Measurements from ENCODE around the gene WDR82.

WDR82 gene

DNA sequence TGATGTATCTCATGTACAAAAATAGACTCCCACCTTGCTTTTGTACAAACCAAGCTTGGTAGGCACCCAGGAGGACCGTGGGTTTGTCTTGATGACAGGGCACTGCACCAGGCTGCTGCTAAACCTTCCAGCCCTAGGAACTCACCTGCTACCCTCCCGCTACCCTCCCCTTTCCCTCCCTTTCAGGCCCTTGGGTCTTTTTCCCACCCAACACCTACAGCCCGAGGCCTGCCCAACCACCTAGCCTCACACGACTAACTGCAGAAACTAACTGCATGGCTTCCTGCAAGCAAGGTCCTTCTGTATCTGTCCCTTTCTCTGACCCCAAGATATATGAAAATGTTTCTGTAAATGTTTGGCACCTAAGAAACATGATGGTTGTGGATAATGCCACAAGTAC, 21.8 kb downstream of the WDR82 start:
- no peak for DNase-seq (ENCODE audit: low spot score)

DNA sequence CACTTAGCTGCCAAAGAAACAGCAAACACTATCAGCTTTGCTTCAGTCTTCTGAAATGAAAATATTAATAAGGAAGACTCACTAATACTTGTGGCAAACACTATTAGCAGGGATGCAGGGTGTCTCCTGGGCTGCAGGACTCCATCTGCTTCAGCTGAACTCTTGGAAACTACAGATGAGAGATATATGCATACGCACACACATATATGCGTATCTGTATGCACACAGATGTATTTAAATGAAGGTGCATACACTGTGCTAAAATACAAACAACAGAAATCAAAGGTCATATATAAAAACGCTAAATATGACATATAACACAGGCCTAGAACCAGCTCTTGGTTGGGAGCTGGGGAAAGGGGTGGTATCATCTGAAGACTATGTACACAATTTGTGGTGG, 22.3 kb downstream of the WDR82 start:
- no peak for DNase-seq (ENCODE audit: low spot score)

- DNase-seq (ENCODE audit: low spot score), result no peak
These were observed 23.8 kb downstream of the WDR82 start for GRCh38 chr3:52254608-52255007.

GRCh38 chr3:52253314-52254304, 24.8 kb downstream of the WDR82 start:
- peak; percentile 69 for DNase-seq (ENCODE audit: low spot score)

GRCh38 chr3:52250122-52250521, 28.3 kb downstream of the WDR82 start:
- DNase-seq (ENCODE audit: low spot score), result no peak

GRCh38 chr3:52249683-52250082, 28.8 kb downstream of the WDR82 start:
- DNase-seq (ENCODE audit: low spot score), result no peak

DNA sequence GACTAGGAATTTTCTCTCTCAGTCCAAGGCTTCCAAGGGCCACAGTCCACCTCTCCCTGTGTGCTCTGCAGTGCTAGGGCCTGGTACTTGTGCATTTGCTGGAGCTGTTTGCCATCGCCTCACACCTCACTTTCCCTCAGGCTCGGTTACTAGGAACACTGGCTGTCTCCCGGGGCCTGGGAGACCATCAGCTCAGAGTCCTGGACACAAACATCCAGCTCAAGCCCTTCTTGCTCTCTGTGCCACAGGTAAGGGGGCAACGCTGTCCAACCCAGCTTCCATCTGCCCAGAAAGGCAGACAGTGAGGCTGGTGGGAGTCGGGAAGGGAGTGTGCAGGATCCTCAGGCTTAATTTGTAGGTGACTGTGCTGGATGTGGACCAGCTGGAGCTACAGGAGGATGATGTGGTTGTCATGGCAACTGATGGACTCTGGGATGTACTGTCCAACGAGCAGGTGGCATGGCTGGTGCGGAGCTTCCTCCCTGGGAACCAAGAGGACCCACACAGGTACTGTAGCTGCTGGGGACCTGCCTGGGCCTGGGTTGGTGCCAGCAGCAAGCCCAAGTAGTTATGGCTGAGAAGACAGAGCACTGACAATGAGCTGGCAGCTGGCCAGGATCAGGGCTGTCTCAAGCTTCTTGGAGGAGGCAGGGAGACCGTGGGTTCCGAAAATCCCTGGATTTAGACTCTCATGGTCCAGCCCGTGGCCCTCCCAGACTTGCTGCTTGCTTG, 29.5 kb downstream of the WDR82 start:
- no peak for DNase-seq (ENCODE audit: low spot score)

DNA sequence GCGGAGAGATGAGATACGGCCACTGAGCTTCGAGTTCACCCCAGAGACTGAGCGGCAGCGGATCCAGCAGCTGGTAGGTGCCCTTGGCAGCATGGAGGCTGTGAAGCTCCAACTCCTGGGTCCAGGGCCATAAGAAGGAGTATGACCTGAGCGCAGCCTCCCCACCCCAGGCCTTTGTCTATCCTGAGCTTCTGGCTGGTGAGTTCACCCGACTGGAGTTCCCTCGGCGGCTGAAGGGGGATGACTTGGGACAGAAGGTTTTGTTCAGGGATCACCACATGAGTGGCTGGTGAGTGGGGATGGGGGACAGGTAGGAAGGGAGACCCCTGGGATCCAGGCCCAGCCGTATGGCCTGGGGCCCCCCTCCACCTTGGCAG, 30.3 kb downstream of the WDR82 start:
- no peak for DNase-seq (ENCODE audit: low spot score)

DNA sequence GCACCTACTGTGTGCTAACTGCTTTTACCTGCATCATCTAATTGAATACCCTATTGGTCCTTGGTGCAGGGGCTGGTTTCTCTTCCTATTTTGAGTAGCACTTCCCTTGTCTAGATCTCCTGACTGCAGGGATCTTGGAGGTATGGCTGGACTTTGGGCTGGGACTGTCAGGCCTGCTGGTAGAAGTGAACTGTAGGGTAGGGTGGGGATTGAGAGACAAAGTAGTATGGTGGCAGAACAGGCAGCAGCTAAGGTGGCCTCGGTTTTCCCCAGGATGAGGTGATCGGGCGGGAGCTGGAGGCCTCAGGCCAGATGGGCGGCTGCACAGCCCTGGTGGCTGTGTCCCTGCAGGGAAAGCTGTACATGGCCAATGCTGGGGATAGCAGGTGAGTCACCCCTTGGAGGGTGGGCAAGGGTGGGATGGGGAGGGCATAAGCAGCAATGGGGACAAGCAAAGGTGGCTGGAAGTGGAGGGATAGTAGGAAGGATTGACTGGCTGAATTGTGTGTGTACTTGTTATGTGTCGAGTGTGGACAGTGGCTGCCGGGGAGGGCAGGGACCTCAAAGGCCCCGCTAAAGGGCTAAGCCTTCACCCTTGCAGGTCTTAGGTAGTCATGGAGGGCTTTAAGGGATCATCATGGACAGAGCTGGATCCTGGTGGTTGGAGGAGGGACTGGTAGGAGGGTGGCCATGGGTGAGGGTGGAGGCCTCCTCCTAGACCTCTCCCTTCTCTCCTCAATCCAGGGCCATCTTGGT, 30.9 kb downstream of the WDR82 start:
- DNase-seq (ENCODE audit: low spot score), result no peak

DNA sequence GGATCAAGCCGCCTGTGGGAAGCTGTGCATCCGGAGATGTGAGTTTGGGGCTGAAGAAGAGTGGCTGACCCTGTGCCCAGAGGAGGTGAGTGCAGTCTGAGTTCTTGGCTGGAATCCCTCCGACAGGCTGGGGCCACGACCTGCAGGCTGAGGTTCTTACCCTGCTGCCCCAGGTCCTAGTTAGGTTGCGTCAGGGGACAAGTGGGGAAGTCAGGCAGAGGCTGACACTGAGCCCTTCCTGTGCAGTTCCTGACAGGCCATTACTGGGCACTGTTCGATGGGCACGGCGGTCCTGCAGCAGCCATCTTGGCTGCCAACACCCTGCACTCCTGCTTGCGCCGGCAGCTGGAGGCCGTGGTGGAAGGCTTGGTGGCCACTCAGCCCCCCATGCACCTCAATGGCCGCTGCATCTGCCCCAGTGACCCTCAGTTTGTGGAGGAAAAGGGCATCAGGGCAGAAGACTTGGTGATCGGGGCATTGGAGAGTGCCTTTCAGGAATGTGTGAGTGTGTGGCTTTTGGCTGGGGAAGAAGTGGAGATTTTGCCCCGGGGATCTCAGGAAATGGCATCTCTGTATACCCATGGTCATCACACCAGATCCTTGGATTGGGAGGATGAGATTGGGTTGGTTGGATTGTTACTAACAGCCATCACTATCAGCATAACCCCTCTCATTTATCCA, 31.6 kb downstream of the WDR82 start:
- DNase-seq (ENCODE audit: low spot score), result no peak

GRCh38 chr3:52246264-52246620, 32.2 kb downstream of the WDR82 start:
- DNase-seq (ENCODE audit: low spot score), result no peak

DNA sequence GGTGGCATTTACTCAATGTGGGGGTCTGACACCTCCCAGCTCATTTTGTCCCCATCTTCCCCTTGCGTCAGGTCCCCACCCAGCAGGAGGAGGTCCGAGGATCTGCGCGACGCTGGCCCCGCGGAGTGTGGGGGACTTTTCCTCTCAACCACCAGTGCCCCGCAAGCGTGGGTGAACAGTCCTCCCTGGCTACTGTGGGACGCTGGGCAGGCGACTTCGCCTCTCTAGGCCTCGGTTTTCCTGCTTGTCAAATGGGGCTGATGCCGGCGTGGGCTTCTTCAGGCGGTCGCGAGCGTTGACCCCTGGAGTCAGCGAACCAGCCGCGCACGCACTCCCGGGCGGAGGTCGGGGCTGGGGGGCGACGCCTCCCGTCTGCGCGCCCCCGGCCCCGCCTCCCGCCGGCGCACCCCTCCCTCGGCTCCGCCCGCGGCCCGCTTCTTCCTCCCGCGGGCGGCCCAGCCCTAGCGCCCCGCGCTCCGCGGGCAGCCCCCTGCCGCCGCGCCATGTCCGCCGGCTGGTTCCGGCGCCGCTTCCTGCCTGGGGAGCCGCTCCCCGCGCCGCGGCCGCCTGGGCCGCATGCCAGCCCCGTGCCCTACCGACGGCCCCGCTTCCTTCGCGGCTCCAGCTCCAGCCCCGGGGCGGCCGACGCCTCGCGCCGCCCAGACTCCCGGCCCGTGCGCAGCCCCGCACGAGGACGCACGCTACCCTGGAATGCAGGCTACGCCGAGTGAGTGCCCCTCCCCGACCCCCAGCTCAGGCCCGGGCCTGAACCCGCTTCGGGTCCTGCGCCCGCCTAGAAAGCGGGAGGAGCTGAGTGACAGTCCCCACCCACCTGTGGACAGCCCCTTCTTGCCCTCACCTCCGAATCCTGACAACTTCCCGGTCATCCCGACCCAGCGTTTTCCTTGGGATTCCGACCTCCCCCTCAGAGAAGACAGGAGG, 32.9 kb downstream of the WDR82 start, which contains the start of gene PPM1M:
PPM1M (plus strand) TSS at position 438 of the 942 bp plus-strand sequence; CDS start at position 504, 66 bp downstream.
- no peak for DNase-seq (ENCODE audit: low spot score)

DNA sequence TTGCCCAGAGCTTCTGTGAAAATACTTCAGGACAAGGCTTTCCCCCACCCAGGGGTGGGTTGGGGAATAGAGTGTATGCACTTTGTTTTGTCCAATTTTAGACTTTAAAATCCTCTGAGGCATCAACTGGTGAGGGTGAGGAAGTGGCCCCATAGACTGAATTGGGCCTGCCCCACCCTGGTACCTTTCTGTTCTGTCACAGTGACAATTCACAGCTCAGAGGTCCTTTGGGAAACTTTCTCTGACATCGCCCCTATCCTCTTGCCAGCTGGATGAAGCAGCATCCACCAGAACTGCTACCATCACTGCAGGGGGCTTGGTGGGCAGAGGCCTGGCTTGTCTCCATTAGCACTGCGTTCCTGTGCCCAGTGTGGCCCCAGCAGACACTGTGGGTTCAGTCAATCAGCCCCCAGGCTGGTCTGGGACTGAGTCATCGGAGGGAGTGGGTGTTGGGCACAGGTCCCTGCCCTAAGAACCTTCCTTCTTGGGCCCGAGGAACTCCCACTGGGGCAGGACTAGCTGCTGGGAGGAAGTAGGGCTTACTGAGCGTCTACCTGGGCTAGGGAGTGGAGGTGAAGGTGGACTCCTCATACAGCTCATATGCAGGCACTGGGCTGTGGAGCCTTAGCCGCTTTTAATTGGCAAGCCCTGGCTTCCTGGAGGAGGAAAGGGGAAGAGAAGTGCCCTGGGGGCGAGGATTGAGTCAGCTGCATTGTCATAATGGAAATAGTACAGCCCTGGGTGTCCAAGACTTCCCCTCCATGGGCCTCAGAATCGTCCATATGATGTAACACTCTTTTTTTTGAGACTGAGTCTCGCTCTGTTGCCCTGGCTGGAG, 34.4 kb downstream of the WDR82 start:
- peak; percentile 74 for DNase-seq (ENCODE audit: low spot score)

GRCh38 chr3:52242039-52242438, 36.4 kb downstream of the WDR82 start:
- no peak for DNase-seq (ENCODE audit: low spot score)

- DNase-seq (ENCODE audit: low spot score), result no peak
These were observed 37.5 kb downstream of the WDR82 start for GRCh38 chr3:52240886-52241370.

DNA sequence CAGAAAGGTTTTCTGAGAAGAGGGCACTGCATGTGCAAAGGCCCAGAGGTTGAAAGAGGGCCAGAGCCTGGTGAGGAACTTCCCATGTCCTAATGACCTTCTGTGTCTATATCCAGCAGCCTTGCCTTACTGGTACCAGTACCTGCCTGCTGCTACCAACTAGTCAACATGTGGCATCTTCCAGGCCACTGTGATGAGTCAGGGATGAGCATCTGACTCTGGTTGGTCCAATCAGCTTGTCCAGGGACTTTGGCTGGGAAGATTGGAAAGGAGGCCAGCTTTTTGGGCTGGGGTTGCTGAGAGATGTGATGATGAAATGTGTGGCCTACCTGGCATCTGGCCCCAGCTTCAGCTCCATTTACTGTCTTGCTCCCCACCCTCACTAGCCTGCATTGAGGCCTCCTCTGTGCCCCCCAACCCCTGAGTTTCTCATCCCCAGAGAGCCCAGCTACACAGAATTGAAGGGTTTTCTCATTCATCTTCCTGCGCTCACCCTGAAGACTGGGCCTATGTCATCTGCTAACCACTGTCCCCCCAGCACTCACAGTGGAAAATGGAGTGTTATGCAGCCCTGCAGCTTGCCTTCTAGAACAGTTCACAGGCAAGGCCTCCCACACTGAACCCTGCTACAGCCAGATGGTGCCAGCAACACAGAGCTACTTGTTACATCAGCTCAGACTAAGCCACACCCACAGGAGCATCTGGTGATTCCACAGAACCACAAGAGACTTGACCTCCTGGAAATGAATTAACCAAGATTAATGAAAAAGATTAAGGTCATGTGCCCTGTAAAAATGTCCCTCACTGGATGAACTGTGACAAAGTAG, 38.2 kb downstream of the WDR82 start:
- DNase-seq (ENCODE audit: low spot score), result peak; percentile 88

- peak; percentile 66 for DNase-seq (ENCODE audit: low spot score)
These were observed 39.4 kb downstream of the WDR82 start, which contains the start of gene TWF2 for GRCh38 chr3:52238761-52239701. Gene TWF2, minus strand, starts transcription at chr3:52239158. Its CDS starts 142 bp downstream, at chr3:52239016.
